Loucy (cell line): ENCODE data around the gene MT1HL1.
"Not testable (repeated sequence)": the region's sequence is repeated elsewhere in the genome, so short reads cannot be mapped to it uniquely, and the experiment has no call there.

Experiments
- CTCF ChIP-seq: fragments of 200-600 bp; sonication (generic); conservative IDR thresholded peaks from 2 replicates; pipeline ENCODE4 v1.5.1; 2014; ENCODE audit warnings: mild to moderate bottlenecking, antibody characterized with exemption, low read length
- EZH2phosphoT487 ChIP-seq: fragments of 200-600 bp; IDR thresholded peaks from 2 replicates; pipeline ENCODE4 v1.6.1; 2018; ENCODE audit warnings: antibody characterized with exemption, mild to moderate bottlenecking, moderate library complexity, borderline replicate concordance

- TF ChIP-seq CTCF, EZH2phosphoT487: not testable (repeated sequence)
Observed at GRCh38 chr1:236974025-236974424, 30.2 kb downstream of the MT1HL1 start.
